Body of pancreas (tissue), 4 donors: ENCODE results near the gene LTBP1. TPM values are rescaled to one million over a fixed set of nuclear protein-coding genes. Genes with fewer than 3 reads are reported as not detected.

Experiments
- ATAC-seq: fragments of 150-250 bp; one replicate; pipeline ENCODE4 v1.9.1; 2016
- DNase-seq, 4 donors: peaks; one replicate each; pipeline ENCODE4 v3.0.0-alpha.2; 2019
- H3K27ac ChIP-seq, 4 donors: fragments of 200-600 bp; sonication (generic); 1 replicate in 3 of 4; 2 replicates in 1 of 4; pipeline versions ENCODE4 v1.5.1 to v1.6.1; 2016 to 2019; ENCODE audit warnings: mild to moderate bottlenecking in 1 of 4, mixed read lengths in 1 of 4, moderate library complexity in 1 of 4
- H3K27me3 ChIP-seq, 2 donors: fragments of 200-600 bp; sonication (generic); one replicate each; pipeline ENCODE4 v1.6.0; 2016; ENCODE audit warnings: mild to moderate bottlenecking in 1 of 2
- H3K36me3 ChIP-seq, 2 donors: fragments of 200-600 bp; sonication (generic); replicated peaks in 1 of 2; 2 replicates each; pipeline ENCODE4 v1.5.1; 2016; ENCODE audit warnings: low read depth in 2 of 2; ENCODE audit not compliant: insufficient read depth in 1 of 2
- H3K4me1 ChIP-seq: fragments of 200-600 bp; sonication (generic); one replicate; pipeline ENCODE4 v1.6.0; 2016
- H3K4me3 ChIP-seq, 2 donors: fragments of 200-600 bp; sonication (generic); 1 replicate in 1 of 2; 2 replicates in 1 of 2; pipeline ENCODE4 v1.5.1; 2016 to 2019
- H3K9me3 ChIP-seq, 3 donors: fragments of 200-600 bp; sonication (generic); 1 replicate in 2 of 3; 2 replicates in 1 of 3; pipeline ENCODE4 v1.5.1; 2016
- CTCF ChIP-seq, 7 experiments: fragments of 450-650 bp in 4 of 7; fragments of 200-600 bp in 3 of 7; sonication (generic) in 3 of 7; IDR thresholded peaks; one replicate each; pipeline ENCODE4 v1.5.1; 2016 to 2019; ENCODE audit warnings: antibody characterized with exemption in 7 of 7
- POLR2A ChIP-seq, 3 donors: fragments of 450-650 bp; IDR thresholded peaks; one replicate each; pipeline ENCODE4 v1.6.1; 2016; ENCODE audit warnings: antibody characterized with exemption in 3 of 3, mild to moderate bottlenecking in 2 of 3
- WGBS, 2 donors: methylation state at CpG; one replicate each; pipeline ENCODE4 v1.1.5; 2017; 5-methylcytosine and 5-hydroxymethylcytosine counted together
- intact Hi-C: fragments of 100-400 bp; cut with DNase I; formaldehyde crosslinking; loops from one replicate; pipeline ENCODE4 v1.15.1; 2023
- total RNA-seq, 2 donors: library from RNA; depleted of rRNA; stranded (reverse); fragments of >200 nt; gene quantifications; one replicate each; pipeline ENCODE4 v1.1.0, GENCODE V29; 2016

Gene LTBP1
- total RNA-seq, 2 donors from 2014 or later: 8.8 to 10.2 TPM

GRCh38 chr2:33304032-33304864 lies 357.5 kb downstream of the LTBP1 start:
- no peaks in the 10 kb centered on the region for H3K27me3 ChIP-seq
- H3K27ac ChIP-seq: no peak overlapping the region
- 74 to 85% methylated on average over 10 of the region's 10 CpGs for WGBS, 2 donors
- H3K9me3 ChIP-seq: no peaks in the 10 kb centered on the region
- no peak for ATAC-seq
- H3K36me3 ChIP-seq: no peaks in the 10 kb centered on the region
- H3K4me3 ChIP-seq: no peak overlapping the region
- intact Hi-C loops: no loop called here
- no peak for DNase-seq
- no peak for TF ChIP-seq POLR2A (IDR thresholded peaks at IDR 0.05)
- no peak for TF ChIP-seq CTCF (IDR thresholded peaks at IDR 0.05)
- H3K4me1 ChIP-seq: no peaks in the 10 kb centered on the region

DNA sequence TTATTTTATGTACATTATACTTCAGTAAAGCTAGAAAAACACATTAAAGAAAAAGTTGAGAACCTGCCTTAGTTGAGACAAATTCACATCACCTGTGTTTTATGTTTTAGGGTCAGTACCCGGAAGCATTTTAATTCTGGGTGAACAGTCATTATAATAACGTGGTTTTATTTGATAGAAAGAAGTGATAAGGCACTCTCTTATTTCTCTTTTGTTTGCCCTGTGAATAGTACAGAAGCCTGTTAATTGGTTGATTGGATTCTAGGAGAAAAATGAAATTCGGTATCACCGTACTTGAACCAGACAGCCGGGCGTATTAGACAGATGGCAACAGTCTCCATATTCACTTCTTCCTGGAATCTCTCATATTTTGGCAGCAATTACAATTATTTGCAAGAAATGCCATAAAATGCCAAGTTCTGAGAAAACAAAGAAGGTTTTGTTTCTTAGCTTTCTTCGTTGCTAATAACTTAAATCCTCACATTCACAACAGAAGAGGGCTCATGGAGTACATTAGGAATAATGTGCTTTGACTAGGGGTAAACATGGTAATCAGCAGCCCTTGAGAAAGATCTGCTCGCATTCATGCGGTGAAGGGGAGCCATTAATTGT lies 361.0 kb downstream of the LTBP1 start:
- TF ChIP-seq POLR2A (IDR thresholded peaks at IDR 0.05): no peak
- TF ChIP-seq CTCF (IDR thresholded peaks at IDR 0.05): no peak
- 73 to 82% methylated on average over 9 of the region's 9 CpGs for WGBS, 2 donors
- no peaks in the 10 kb centered on the region for H3K27me3 ChIP-seq
- no peaks in the 10 kb centered on the region for H3K9me3 ChIP-seq
- intact Hi-C loops: no loop called here
- H3K27ac ChIP-seq: no peak overlapping the region
- no peaks in the 10 kb centered on the region for H3K4me1 ChIP-seq
- ATAC-seq: no peak
- H3K36me3 ChIP-seq: no peaks in the 10 kb centered on the region
- no peak for DNase-seq
- H3K4me3 ChIP-seq: no peak overlapping the region

GRCh38 chr2:33312355-33312754 lies 365.6 kb downstream of the LTBP1 start:
- Histone ChIP-seq H3K9me3 (no peaks in the 10 kb centered on the region), H3K36me3 (no peaks in the 10 kb centered on the region), H3K4me1 (no peaks in the 10 kb centered on the region), H3K27ac (no peak overlapping the region), H3K27me3 (no peaks in the 10 kb centered on the region), H3K4me3 (no peak overlapping the region)
- DNase-seq (no peak), ATAC-seq (no peak)
- intact Hi-C loops: no loop called here
- TF ChIP-seq CTCF (IDR thresholded peaks at IDR 0.05) (no peak), POLR2A (IDR thresholded peaks at IDR 0.05) (no peak)
- 89 to 91% methylated on average over 4 of the region's 4 CpGs for WGBS, 2 donors

DNA sequence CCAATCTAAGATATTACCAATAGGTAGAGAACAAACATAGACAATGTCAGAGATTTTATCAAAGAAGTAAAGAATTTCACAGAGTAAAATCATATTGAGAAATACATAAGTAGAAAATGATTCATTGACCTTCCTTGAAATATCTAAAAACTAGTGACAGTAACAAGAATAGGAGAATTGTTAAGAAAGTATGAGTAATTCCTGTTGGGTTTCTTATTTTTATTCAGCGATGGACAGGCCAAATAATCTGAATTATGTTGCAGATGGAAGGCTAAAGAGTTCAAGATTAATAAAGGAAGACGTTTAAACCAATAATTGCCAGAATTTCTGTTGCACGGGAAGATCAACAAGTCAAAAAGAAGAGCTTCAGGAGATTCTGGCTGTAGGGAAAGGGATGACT lies 366.3 kb downstream of the LTBP1 start:
- Histone ChIP-seq H3K4me3 (no peak overlapping the region), H3K36me3 (no peaks in the 10 kb centered on the region), H3K9me3 (no peaks in the 10 kb centered on the region), H3K27me3 (no peaks in the 10 kb centered on the region), H3K4me1 (no peaks in the 10 kb centered on the region), H3K27ac (no peak overlapping the region)
- WGBS, 2 donors: 82 to 85% methylated on average over 3 of the region's 3 CpGs
- ATAC-seq (no peak), DNase-seq (no peak)
- intact Hi-C loops: no loop called here
- TF ChIP-seq POLR2A (IDR thresholded peaks at IDR 0.05): no peak
- TF ChIP-seq CTCF (IDR thresholded peaks at IDR 0.05): no peak
